ENCODE data around the gene CLSTN2. TPM values are rescaled to one million over a fixed set of nuclear protein-coding genes. Genes with fewer than 3 reads are reported as not detected.

CLSTN2 gene
- total and polyA plus RNA-seq, 10 donors = 0.02 to 0.22 (median 0.13) TPM; not detected in 1

DNA sequence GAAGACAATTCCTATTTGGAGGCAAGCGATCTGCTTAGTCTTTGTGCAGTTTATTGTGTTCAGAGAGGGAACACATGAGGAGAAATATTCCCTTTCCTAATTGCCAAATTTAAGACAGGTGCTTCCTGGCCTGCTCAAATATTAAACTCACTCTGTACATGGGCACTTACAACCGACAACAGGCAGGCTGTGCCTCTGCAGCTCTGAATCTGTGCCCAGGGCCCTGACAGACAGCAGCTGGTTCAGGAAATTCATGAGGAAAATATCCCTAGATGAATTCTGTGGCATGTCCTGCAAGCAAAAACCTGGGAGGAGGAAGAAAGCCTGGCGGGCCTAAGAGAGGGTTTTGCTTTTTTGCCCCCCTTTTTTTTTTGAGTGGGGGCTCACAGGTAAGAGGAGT, 573.6 kb downstream of the CLSTN2 start:
- Histone ChIP-seq H3K9me3 (peaks cover 0 to 9% (median 0%) of the 10 kb centered on the region in 8 donors), H3K27me3 (replicated peaks in 1 of 7) (peaks cover 0 to 2% (median 0%) of the 10 kb centered on the region in 7 donors), H3K4me3 (no peak overlapping the region), H3K27ac (no peak overlapping the region), H3K36me3 (no peaks in the 10 kb centered on the region), H3K4me1 (no peaks in the 10 kb centered on the region)
- 57 to 80% (median 70%) methylated on average over 3 of the region's 3 CpGs for WGBS, 5 donors
- intact Hi-C loops (cut with DNase I; ENCODE audit: low total_unique reads) = no loop called here
- TF ChIP-seq, protein P1, sequence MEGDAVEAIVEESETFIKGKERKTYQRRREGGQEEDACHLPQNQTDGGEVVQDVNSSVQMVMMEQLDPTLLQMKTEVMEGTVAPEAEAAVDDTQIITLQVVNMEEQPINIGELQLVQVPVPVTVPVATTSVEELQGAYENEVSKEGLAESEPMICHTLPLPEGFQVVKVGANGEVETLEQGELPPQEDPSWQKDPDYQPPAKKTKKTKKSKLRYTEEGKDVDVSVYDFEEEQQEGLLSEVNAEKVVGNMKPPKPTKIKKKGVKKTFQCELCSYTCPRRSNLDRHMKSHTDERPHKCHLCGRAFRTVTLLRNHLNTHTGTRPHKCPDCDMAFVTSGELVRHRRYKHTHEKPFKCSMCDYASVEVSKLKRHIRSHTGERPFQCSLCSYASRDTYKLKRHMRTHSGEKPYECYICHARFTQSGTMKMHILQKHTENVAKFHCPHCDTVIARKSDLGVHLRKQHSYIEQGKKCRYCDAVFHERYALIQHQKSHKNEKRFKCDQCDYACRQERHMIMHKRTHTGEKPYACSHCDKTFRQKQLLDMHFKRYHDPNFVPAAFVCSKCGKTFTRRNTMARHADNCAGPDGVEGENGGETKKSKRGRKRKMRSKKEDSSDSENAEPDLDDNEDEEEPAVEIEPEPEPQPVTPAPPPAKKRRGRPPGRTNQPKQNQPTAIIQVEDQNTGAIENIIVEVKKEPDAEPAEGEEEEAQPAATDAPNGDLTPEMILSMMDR (IDR thresholded peaks at IDR 0.05 in 8 of 11, conservative IDR thresholded peaks at IDR 0.05 in 3 of 11) = no peak
- TF ChIP-seq POLR2AphosphoS5 (IDR thresholded peaks at IDR 0.05) = no peak
- TF ChIP-seq POLR2A (IDR thresholded peaks at IDR 0.05) = no peak
- no peak for DNase-seq

DNA sequence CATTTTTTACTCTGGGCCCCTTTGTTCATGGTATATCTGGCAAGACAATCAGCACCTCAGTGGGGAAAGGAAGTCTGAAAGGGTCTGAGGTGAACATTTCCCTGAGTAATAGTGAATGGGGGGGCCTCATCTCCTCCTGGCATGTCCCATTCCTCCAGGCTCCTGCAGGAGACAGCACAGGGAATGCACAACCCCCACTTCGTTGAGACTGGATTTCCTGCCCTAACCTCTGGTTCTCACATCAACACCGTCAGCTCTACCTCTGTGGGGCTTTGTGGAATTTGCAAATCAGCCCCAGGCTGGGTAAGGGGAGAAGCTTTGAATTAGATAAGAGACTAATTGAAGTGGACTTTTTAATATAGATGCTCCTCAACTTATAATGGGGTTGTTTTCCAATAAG, 574.5 kb downstream of the CLSTN2 start:
- 21 to 51% (median 33%) methylated on average over 2 of the region's 2 CpGs for WGBS, 5 donors
- DNase-seq = no peak
- peaks cover 0 to 9% (median 0%) of the 10 kb centered on the region in 8 donors for H3K9me3 ChIP-seq
- H3K27me3 ChIP-seq (replicated peaks in 1 of 7) = peaks cover 0 to 2% (median 0%) of the 10 kb centered on the region in 7 donors
- no peak overlapping the region for H3K4me3 ChIP-seq
- no peak overlapping the region for H3K27ac ChIP-seq
- intact Hi-C loops (cut with DNase I; ENCODE audit: low total_unique reads) = no loop called here
- H3K4me1 ChIP-seq = no peaks in the 10 kb centered on the region
- H3K36me3 ChIP-seq = no peaks in the 10 kb centered on the region
- TF ChIP-seq, protein P1 (IDR thresholded peaks at IDR 0.05 in 8 of 11, conservative IDR thresholded peaks at IDR 0.05 in 3 of 11) = no peak
- TF ChIP-seq POLR2AphosphoS5 (IDR thresholded peaks at IDR 0.05) (no peak), POLR2A (IDR thresholded peaks at IDR 0.05) (no peak)

DNA sequence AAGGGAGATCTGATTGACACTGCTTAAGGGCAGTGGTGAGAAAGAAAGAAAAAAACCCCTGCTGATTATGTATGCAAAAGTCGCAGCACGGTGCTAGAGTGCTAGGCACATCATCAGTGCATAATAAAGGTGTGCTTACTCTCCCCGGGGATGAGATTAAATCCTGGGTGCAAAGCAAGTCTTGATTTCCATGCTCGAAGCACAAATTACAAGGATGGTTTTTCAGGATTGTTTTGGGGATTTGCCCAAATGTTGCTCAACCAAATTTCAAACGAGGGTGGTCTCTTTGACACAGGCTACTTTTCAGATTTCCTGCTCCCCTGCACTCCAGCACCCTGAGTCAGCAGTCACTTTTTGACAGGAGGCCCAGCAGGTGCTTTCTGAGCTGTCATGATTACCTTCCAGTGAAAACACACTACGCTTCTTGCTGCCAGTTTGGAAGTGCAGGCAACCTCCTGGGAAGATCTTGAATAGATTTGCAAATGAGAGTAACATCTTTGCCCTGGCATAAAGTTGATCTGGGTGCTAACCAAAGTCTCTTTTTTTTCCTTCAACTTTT, 575.4 kb downstream of the CLSTN2 start:
- Histone ChIP-seq H3K27ac (no peak overlapping the region), H3K9me3 (peaks cover 0 to 9% (median 0%) of the 10 kb centered on the region in 8 donors), H3K27me3 (replicated peaks in 1 of 7) (peaks cover 0 to 2% (median 0%) of the 10 kb centered on the region in 7 donors), H3K4me1 (no peaks in the 10 kb centered on the region), H3K36me3 (no peaks in the 10 kb centered on the region), H3K4me3 (no peak overlapping the region)
- TF ChIP-seq POLR2A (IDR thresholded peaks at IDR 0.05) (no peak), POLR2AphosphoS5 (IDR thresholded peaks at IDR 0.05) (no peak)
- TF ChIP-seq, protein P1 (IDR thresholded peaks at IDR 0.05 in 8 of 11, conservative IDR thresholded peaks at IDR 0.05 in 3 of 11) = no peak
- no peak for DNase-seq
- intact Hi-C loops (cut with DNase I; ENCODE audit: low total_unique reads) = no loop called here
- WGBS, 5 donors = 16 to 20% (median 18%) methylated on average over 6 of the region's 6 CpGs

DNA sequence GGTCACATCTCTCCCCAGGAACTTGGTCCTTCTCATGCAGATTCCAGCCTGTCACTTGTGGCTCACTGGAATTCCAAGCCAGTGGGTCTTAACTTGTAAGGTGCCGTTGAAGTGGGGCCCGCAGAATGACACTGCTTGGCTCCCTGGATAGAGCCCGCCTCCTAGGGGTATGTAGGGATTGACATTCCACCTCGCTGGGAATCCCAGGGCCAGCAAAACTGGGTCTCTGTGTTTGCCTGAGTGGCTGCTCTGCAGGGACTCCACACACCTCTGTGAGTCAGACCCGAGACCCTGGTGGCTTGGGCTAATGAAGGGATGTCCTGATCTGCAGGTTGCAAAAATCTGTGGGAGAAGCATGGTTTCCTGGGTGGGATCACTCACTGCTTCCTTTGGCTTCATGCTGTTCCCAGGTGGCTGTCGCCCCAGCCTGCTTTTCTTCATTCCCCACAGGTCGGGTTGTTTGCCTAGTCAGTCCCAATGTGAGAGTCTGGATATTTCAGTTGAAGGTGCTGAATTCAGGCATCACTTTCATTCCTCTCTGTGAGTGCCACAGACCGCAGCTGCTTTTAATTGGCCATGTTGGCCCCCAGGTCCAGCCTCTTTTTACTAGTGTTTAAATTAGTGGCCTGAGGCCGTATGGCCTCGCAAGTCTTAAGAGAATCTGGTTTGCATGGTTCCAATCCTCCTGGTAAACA, 586.9 kb downstream of the CLSTN2 start:
- intact Hi-C loops (cut with DNase I; ENCODE audit: low total_unique reads) = no loop called here
- 73 to 80% (median 78%) methylated on average over 8 to 10 of the region's 10 CpGs for WGBS, 5 donors
- TF ChIP-seq POLR2AphosphoS5 (IDR thresholded peaks at IDR 0.05) (no peak), POLR2A (IDR thresholded peaks at IDR 0.05) (no peak)
- TF ChIP-seq, protein P1 (IDR thresholded peaks at IDR 0.05 in 8 of 11, conservative IDR thresholded peaks at IDR 0.05 in 3 of 11) = no peak
- Histone ChIP-seq H3K9me3 (peaks cover 0 to 40% (median 17%) of the 10 kb centered on the region in 8 donors), H3K27ac (no peak overlapping the region), H3K36me3 (no peaks in the 10 kb centered on the region), H3K4me3 (no peak overlapping the region), H3K27me3 (replicated peaks in 1 of 7) (peaks cover 0 to 27% (median 0%) of the 10 kb centered on the region in 7 donors), H3K4me1 (no peaks in the 10 kb centered on the region)
- DNase-seq = no peak
